ENCODE measurements around the gene PTGDR2.

PTGDR2 gene

DNA sequence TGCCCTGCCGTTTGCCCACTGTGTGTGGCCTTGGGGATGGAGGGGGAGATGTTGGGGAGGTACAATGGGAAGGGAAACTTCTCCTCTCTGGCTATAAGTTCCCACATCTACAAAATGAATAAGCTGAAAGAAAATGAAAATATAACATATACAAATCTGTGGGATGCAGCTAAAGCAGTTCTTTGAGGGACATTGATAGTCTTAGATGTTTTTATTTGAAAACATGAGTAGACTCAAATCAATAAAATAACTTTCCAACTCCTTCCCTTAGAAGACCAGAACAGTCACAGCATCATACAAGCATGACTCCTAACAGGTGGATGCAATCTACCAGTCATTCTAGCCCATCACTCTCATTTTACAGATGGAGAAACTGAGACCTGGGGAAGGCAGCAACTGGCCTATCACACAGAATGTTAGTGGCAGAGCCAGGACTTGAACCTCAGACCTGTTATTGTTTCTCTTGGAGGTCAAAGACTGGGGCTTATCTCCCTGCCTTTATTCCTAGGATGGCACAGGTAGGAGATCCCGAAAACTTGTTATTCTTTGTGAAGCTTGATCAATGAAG is 39.1 kb downstream of the PTGDR2 start:
- Histone ChIP-seq H3K27ac (ENCODE audit: low read depth, low read length) (no peak overlapping the region), H3K4me1 (ENCODE audit: control insufficient read depth, insufficient read depth, low read length) (no peaks in the 10 kb centered on the region), H3K9ac (ENCODE audit: low read length) (no peak overlapping the region), H3K4me3 (ENCODE audit: low read length) (no peak overlapping the region), H3K36me3 (ENCODE audit: control insufficient read depth, insufficient read depth, low read length) (no peaks in the 10 kb centered on the region), H3K27me3 (ENCODE audit: control insufficient read depth, insufficient read depth, low read length) (no peaks in the 10 kb centered on the region)

DNA sequence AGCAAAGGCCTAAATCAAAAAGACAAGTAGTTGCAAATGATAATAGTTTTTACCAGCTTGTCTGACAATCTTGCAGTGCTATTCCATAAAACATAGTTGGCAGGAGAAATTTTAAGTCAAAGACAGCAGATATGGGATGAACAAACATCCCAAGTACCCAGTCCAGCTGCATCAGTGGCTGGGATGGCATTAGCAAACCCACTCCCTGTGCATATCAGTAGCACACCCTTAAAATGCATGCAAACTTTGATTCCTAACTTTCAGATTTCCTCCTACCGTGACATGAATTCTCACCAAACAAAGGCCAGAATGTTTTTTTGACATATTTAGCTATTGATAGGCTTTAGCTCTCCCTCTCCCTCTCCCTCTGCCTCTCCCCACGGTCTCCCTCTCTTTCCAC is 41.6 kb downstream of the PTGDR2 start:
- no peaks in the 10 kb centered on the region for H3K4me1 ChIP-seq (ENCODE audit: control insufficient read depth, insufficient read depth, low read length)
- no peak overlapping the region for H3K4me3 ChIP-seq (ENCODE audit: low read length)
- no peak overlapping the region for H3K9ac ChIP-seq (ENCODE audit: low read length)
- no peaks in the 10 kb centered on the region for H3K36me3 ChIP-seq (ENCODE audit: control insufficient read depth, insufficient read depth, low read length)
- no peak overlapping the region for H3K27ac ChIP-seq (ENCODE audit: low read depth, low read length)
- no peaks in the 10 kb centered on the region for H3K27me3 ChIP-seq (ENCODE audit: control insufficient read depth, insufficient read depth, low read length)

DNA sequence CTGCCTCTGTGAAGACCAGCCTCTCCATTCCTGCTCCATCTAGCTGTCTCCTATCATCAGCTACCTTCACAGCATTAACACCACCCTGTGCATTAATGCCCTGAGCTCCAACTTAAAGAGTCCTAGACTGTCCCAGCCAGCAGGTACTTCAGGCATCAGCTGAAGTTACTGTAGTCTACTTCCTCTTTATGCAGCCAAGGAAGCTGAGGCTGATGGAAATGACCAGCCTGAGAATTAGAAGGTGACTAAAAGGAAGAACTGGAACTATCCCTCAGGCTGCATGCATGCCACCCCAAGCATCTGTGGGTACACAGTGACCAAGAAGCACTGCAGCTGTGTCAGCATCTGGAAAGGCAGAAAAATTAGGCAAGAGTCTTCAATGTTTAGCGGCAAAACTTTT is 42.4 kb downstream of the PTGDR2 start:
- no peak overlapping the region for H3K4me3 ChIP-seq (ENCODE audit: low read length)
- no peaks in the 10 kb centered on the region for H3K36me3 ChIP-seq (ENCODE audit: control insufficient read depth, insufficient read depth, low read length)
- H3K9ac ChIP-seq (ENCODE audit: low read length): no peak overlapping the region
- no peaks in the 10 kb centered on the region for H3K27me3 ChIP-seq (ENCODE audit: control insufficient read depth, insufficient read depth, low read length)
- H3K4me1 ChIP-seq (ENCODE audit: control insufficient read depth, insufficient read depth, low read length): no peaks in the 10 kb centered on the region
- no peak overlapping the region for H3K27ac ChIP-seq (ENCODE audit: low read depth, low read length)

DNA sequence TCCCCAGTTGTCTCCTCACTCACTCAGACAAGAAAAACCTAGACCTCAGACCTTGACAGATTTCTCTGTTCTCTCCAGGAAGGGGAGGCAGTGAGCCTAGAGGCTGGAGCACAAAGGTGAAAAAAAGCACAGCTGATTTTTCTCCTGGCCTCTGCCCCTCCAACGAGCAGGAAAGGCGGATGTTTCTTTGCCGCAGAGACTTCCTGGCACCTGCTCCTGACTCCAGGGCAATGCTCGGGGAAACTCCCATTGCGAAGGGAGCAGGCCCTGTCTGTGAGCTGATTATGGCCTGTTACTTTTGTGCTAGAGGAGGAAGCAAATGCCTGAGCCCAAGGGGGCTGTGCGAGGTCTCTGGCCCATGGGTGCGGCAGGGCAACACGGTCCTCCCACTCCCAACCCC is 45.2 kb downstream of the PTGDR2 start:
- H3K9ac ChIP-seq (ENCODE audit: low read length): no peak overlapping the region

DNA sequence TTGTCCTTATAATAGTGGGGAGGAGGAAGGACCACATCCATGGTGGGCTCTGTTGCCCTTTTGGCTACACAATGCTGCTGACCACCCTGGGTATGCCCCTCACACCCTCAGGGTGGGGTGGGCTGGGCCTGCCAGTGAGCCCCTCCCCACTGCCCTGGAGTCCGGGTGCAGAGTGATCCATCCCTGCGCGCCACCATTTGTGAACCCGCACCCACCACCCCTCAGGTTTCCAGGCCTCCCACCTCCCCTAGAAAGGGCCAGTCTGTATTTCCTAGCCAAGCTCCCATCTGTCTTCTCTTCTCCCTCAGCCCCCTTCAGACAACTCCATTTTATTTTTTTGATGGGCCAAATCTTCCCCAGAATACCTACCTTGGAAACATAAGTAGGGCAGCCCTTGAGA is 45.6 kb downstream of the PTGDR2 start:
- Histone ChIP-seq H3K27ac (ENCODE audit: low read depth, low read length) (no peak overlapping the region), H3K4me1 (ENCODE audit: control insufficient read depth, insufficient read depth, low read length) (no peaks in the 10 kb centered on the region), H3K9ac (ENCODE audit: low read length) (no peak overlapping the region), H3K27me3 (ENCODE audit: control insufficient read depth, insufficient read depth, low read length) (no peaks in the 10 kb centered on the region), H3K4me3 (ENCODE audit: low read length) (no peak overlapping the region), H3K36me3 (ENCODE audit: control insufficient read depth, insufficient read depth, low read length) (no peaks in the 10 kb centered on the region)

More for the DNA sequence above, 45.2 kb downstream of the PTGDR2 start:
- Histone ChIP-seq H3K27ac (ENCODE audit: low read depth, low read length) (no peak overlapping the region), H3K4me1 (ENCODE audit: control insufficient read depth, insufficient read depth, low read length) (no peaks in the 10 kb centered on the region), H3K27me3 (ENCODE audit: control insufficient read depth, insufficient read depth, low read length) (no peaks in the 10 kb centered on the region), H3K4me3 (ENCODE audit: low read length) (no peak overlapping the region), H3K36me3 (ENCODE audit: control insufficient read depth, insufficient read depth, low read length) (no peaks in the 10 kb centered on the region)

GRCh38 chr11:60809691-60810090 is 46.1 kb downstream of the PTGDR2 start:
- no peak overlapping the region for H3K4me3 ChIP-seq (ENCODE audit: low read length)
- no peak overlapping the region for H3K27ac ChIP-seq (ENCODE audit: low read depth, low read length)
- no peaks in the 10 kb centered on the region for H3K27me3 ChIP-seq (ENCODE audit: control insufficient read depth, insufficient read depth, low read length)
- no peak overlapping the region for H3K9ac ChIP-seq (ENCODE audit: low read length)
- H3K36me3 ChIP-seq (ENCODE audit: control insufficient read depth, insufficient read depth, low read length): no peaks in the 10 kb centered on the region
- no peaks in the 10 kb centered on the region for H3K4me1 ChIP-seq (ENCODE audit: control insufficient read depth, insufficient read depth, low read length)

- Histone ChIP-seq H3K27ac (ENCODE audit: low read depth, low read length) (no peak overlapping the region), H3K27me3 (ENCODE audit: control insufficient read depth, insufficient read depth, low read length) (no peaks in the 10 kb centered on the region), H3K9ac (ENCODE audit: low read length) (no peak overlapping the region), H3K4me3 (ENCODE audit: low read length) (no peak overlapping the region), H3K4me1 (ENCODE audit: control insufficient read depth, insufficient read depth, low read length) (no peaks in the 10 kb centered on the region), H3K36me3 (ENCODE audit: control insufficient read depth, insufficient read depth, low read length) (no peaks in the 10 kb centered on the region)
Measured at GRCh38 chr11:60809249-60809648, 46.5 kb downstream of the PTGDR2 start.

DNA sequence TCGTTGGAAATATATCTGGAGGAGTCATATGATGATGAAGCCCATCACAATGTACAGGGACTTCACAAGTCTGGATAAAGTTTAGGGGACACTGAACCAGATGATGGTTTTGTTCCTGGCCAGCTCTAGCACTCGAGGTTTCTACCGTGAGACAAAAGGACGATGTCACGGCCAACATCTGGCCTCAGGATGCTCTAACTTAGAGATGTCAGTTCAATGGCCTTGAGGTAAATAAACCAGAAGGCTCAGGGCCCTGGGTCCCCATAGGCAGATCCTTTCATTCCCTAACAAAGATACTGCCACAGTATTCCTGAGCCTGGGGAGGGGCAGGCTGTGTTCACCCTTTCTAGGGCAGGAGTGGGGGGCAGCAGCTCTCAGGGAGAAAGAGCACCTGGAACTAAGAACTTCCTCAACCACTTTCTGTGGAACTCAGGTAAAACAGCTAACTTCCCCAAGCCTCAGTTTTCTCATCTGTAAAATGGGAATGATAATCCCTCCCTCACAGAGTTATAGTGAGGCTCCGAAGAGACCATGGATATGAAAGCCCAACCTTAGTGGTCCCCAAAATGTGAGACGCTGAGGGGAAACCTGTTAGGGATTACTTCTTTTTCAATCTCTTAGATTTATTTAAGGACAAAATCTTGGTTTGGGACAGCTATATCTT is 52.3 kb downstream of the PTGDR2 start:
- no peaks in the 10 kb centered on the region for H3K36me3 ChIP-seq (ENCODE audit: control insufficient read depth, insufficient read depth, low read length)
- H3K9ac ChIP-seq (ENCODE audit: low read length): no peak overlapping the region
- no peak overlapping the region for H3K4me3 ChIP-seq (ENCODE audit: low read length)
- no peaks in the 10 kb centered on the region for H3K4me1 ChIP-seq (ENCODE audit: control insufficient read depth, insufficient read depth, low read length)
- H3K27ac ChIP-seq (ENCODE audit: low read depth, low read length): no peak overlapping the region
- no peaks in the 10 kb centered on the region for H3K27me3 ChIP-seq (ENCODE audit: control insufficient read depth, insufficient read depth, low read length)

- Histone ChIP-seq H3K4me3 (ENCODE audit: low read length) (no peak overlapping the region), H3K27me3 (ENCODE audit: control insufficient read depth, insufficient read depth, low read length) (no peaks in the 10 kb centered on the region), H3K9ac (ENCODE audit: low read length) (no peak overlapping the region), H3K4me1 (ENCODE audit: control insufficient read depth, insufficient read depth, low read length) (no peaks in the 10 kb centered on the region), H3K27ac (ENCODE audit: low read depth, low read length) (no peak overlapping the region), H3K36me3 (ENCODE audit: control insufficient read depth, insufficient read depth, low read length) (no peaks in the 10 kb centered on the region)
Measured at GRCh38 chr11:60801194-60801593, 54.6 kb downstream of the PTGDR2 start.

Measured in rectal smooth muscle tissue (tissue), 1 donor.